GM12875 (cell line): ENCODE results near the gene LEMD1.

Experiments
- H3K4me3 ChIP-seq: one replicate; pipeline ENCODE4 v1.5.1; 2011; ENCODE audit warnings: low read depth, low read length, control low read depth
- CTCF ChIP-seq: IDR thresholded peaks from 2 replicates; pipeline ENCODE4 v1.5.1; 2011; ENCODE audit warnings: low read depth, mild to moderate bottlenecking, control low read depth, inconsistent platforms, low read length, moderate library complexity, borderline replicate concordance; ENCODE audit not compliant: insufficient read depth

LEMD1 gene

GRCh38 chr1:205359771-205360565 lies 61.9 kb downstream of the LEMD1 start:
- no peak overlapping the region for H3K4me3 ChIP-seq
- no peak for TF ChIP-seq CTCF

GRCh38 chr1:205358579-205358978 lies 63.3 kb downstream of the LEMD1 start:
- no peak for TF ChIP-seq CTCF
- H3K4me3 ChIP-seq: no peak overlapping the region

- no peak overlapping the region for H3K4me3 ChIP-seq
- TF ChIP-seq CTCF: no peak
Measured at GRCh38 chr1:205357567-205357966, 64.3 kb downstream of the LEMD1 start.

GRCh38 chr1:205356440-205357139 lies 65.3 kb downstream of the LEMD1 start, which contains the start of gene KLHDC8A:
Gene KLHDC8A, minus strand, starts transcription at chr1:205356922. Its CDS starts 13,318 bp downstream, at chr1:205343604.
- TF ChIP-seq CTCF: no peak
- no peak within 1 kb of the TSS for H3K4me3 ChIP-seq

- no peak for TF ChIP-seq CTCF
- H3K4me3 ChIP-seq: no peak overlapping the region
Measured at GRCh38 chr1:205355075-205355453, 66.8 kb downstream of the LEMD1 start.

GRCh38 chr1:205354259-205355074 lies 67.4 kb downstream of the LEMD1 start:
- H3K4me3 ChIP-seq: no peak overlapping the region
- peak; percentile 78 for TF ChIP-seq CTCF
